Neural cell (in vitro differentiated cells): ENCODE results near the gene DGLUCY. TPM values are rescaled to one million over a fixed set of nuclear protein-coding genes. Genes with fewer than 3 reads are reported as not detected.
"Not testable (repeated sequence)": the region's sequence is repeated elsewhere in the genome, so short reads cannot be mapped to it uniquely, and the experiment has no call there.

Source experiments
- H2AFZ ChIP-seq: fragments of 200-600, 300-800 bp; sonication (generic), shearing (Covaris generic); 2 replicates; pipeline ENCODE4 v1.6.0; 2014; ENCODE audit warnings: low read depth, mild to moderate bottlenecking, antibody characterized with exemption, low read length, moderate library complexity
- H3F3A ChIP-seq: fragments of 200-600 bp; shearing (Covaris generic); 2 replicates; pipeline ENCODE4 v1.6.1; 2016; ENCODE audit warnings: mild to moderate bottlenecking, moderate library complexity, mixed read lengths, antibody characterized with exemption, low read length; ENCODE audit not compliant: insufficient read depth, poor library complexity, severe bottlenecking
- H3K27ac ChIP-seq: fragments of 200-600, 300-800 bp; sonication (generic), shearing (Covaris generic); 2 replicates; pipeline ENCODE4 v1.5.1; 2014; ENCODE audit warnings: mild to moderate bottlenecking, low read length, moderate library complexity
- H3K27me3 ChIP-seq: fragments of 300-800, 200-600 bp; sonication (generic), shearing (Covaris generic); 2 replicates; pipeline ENCODE4 v1.6.0; 2014; ENCODE audit warnings: mild to moderate bottlenecking, low read depth, low read length, moderate library complexity; ENCODE audit not compliant: insufficient read depth
- H3K36me3 ChIP-seq: fragments of 300-800, 200-600 bp; sonication (generic), shearing (Covaris generic); 2 replicates; pipeline ENCODE4 v1.5.1; 2014; ENCODE audit warnings: mild to moderate bottlenecking, antibody characterized with exemption, low read length, moderate library complexity; ENCODE audit not compliant: insufficient read depth
- H3K4me2 ChIP-seq: fragments of 300-800, 200-600 bp; sonication (generic), shearing (Covaris generic); 2 replicates; pipeline ENCODE4 v1.6.0; 2014; ENCODE audit warnings: mild to moderate bottlenecking, low read length
- H3K4me3 ChIP-seq: fragments of 300-800, 200-600 bp; sonication (generic), shearing (Covaris generic); 2 replicates; pipeline ENCODE4 v1.5.1; 2014; ENCODE audit warnings: mild to moderate bottlenecking, low read length, moderate library complexity
- H3K79me2 ChIP-seq: fragments of 200-600 bp; shearing (Covaris generic); replicated peaks from 2 replicates; pipeline ENCODE4 v1.6.0; 2014; ENCODE audit warnings: mild to moderate bottlenecking, low read length, moderate library complexity; ENCODE audit not compliant: insufficient read depth
- H3K9ac ChIP-seq: fragments of 300-800, 200-600 bp; sonication (generic), shearing (Covaris generic); 2 replicates; pipeline ENCODE4 v1.6.1; 2016; ENCODE audit warnings: mild to moderate bottlenecking, low read length, mixed read lengths
- H3K9me2 ChIP-seq: fragments of 200-600 bp; shearing (Covaris generic); 2 replicates; pipeline ENCODE4 v1.6.1; 2016; ENCODE audit warnings: mild to moderate bottlenecking, low read length, mixed read lengths; ENCODE audit not compliant: insufficient read depth
- H3K9me3 ChIP-seq: fragments of 200-600, 300-800 bp; sonication (generic), shearing (Covaris generic); 2 replicates; pipeline ENCODE4 v1.6.1; 2016; ENCODE audit warnings: mild to moderate bottlenecking, mixed run types, low read length, moderate library complexity, mixed read lengths
- H4K20me1 ChIP-seq: fragments of 200-600 bp; shearing (Covaris generic); 2 replicates; pipeline ENCODE4 v1.6.1; 2016; ENCODE audit warnings: mild to moderate bottlenecking, mixed run types; ENCODE audit not compliant: insufficient read depth
- EP300 ChIP-seq: fragments of 450-650 bp; conservative IDR thresholded peaks from 2 replicates; pipeline ENCODE4 v1.6.1; 2014; ENCODE audit warnings: antibody characterized with exemption, mild to moderate bottlenecking, moderate library complexity; ENCODE audit not compliant: poor library complexity, severe bottlenecking
- EZH2 ChIP-seq: fragments of 200-600, 300-800 bp; shearing (Covaris generic), sonication (generic); IDR thresholded peaks from 2 replicates; pipeline ENCODE4 v1.6.1; 2014; ENCODE audit warnings: antibody characterized with exemption, low read length, borderline replicate concordance, mild to moderate bottlenecking; ENCODE audit not compliant: insufficient read depth, poor library complexity, severe bottlenecking
- MXI1 ChIP-seq: fragments of 450-650 bp; conservative IDR thresholded peaks from 2 replicates; pipeline ENCODE4 v1.6.1; 2014; ENCODE audit warnings: antibody characterized with exemption, mild to moderate bottlenecking; ENCODE audit not compliant: poor library complexity, severe bottlenecking
- POLR2AphosphoS5 ChIP-seq: IDR thresholded peaks from 2 replicates; pipeline ENCODE4 v1.6.1; 2012
- RAD21 ChIP-seq: fragments of 450-650 bp; conservative IDR thresholded peaks from 2 replicates; pipeline ENCODE4 v1.6.1; 2014; ENCODE audit warnings: antibody characterized with exemption, mild to moderate bottlenecking, moderate library complexity
- SMC3 ChIP-seq: fragments of 450-650 bp; conservative IDR thresholded peaks from 2 replicates; pipeline ENCODE4 v1.6.1; 2014; ENCODE audit warnings: antibody characterized with exemption, mild to moderate bottlenecking, moderate library complexity; ENCODE audit not compliant: poor library complexity
- TAF1 ChIP-seq: IDR thresholded peaks from 2 replicates; pipeline ENCODE4 v1.6.1; 2012; ENCODE audit warnings: low read depth
- polyA plus RNA-seq: library from polyadenylated mRNA; depleted of rRNA; stranded (reverse); fragments of >200 nt; gene quantifications from 2 replicates; pipeline ENCODE4 v1.2.3, GENCODE V29; 2014
- TF ChIP-seq, protein P1 (sequence below): fragments of 450-650 bp; IDR thresholded peaks from 2 replicates; pipeline ENCODE4 v1.5.1; 2014; ENCODE audit warnings: antibody characterized with exemption, mild to moderate bottlenecking, moderate library complexity; ENCODE audit not compliant: poor library complexity, severe bottlenecking
- TF ChIP-seq, protein P2 (sequence below): IDR thresholded peaks from 2 replicates; pipeline ENCODE4 v1.6.1; 2012; ENCODE audit warnings: borderline replicate concordance

The DGLUCY gene
- polyA plus RNA-seq, 1 donor from 2014 or later, result 30.5 TPM

DNA sequence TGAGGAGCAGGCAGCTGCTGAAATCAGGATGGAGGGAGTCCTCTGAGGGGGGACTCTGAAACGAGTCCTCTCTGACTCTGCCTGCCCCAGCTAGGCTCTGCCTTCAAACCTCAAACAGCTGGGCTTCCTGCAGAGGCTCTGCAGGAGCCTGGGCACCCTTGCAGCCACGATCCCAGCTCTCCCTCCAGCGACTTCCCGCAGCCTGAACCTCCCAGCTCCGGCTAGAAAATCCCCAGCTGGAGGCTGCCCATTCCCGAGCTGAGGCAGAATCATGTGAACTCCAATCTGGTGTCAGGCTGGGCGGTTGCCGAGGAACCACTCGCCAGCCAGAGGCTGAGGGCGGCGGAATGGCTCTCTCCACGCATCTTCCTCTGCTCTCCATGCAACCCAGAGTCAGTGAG is 130.6 kb downstream of the DGLUCY start, which contains the start of gene GPR68:
Gene GPR68, minus strand, starts transcription at position 204 of the 401 bp plus-strand sequence. CDS start 9,654 bp downstream, outside the sequence.
- no peak within 1 kb of the TSS for H3K4me2 ChIP-seq
- no peaks in the 10 kb centered on the region for H3F3A ChIP-seq
- H3K9me2 ChIP-seq, result no peaks in the 10 kb centered on the region
- H3K4me3 ChIP-seq, result peak within 1 kb of the TSS; percentile 52
- H3K27ac ChIP-seq, result peak within 1 kb of the TSS; percentile 61
- TF ChIP-seq POLR2AphosphoS5 (peak; percentile 43), SMC3 (peak; percentile 35), EZH2 (no peak), TAF1 (peak; percentile 25), RAD21 (peak; percentile 28), EP300 (no peak), MXI1 (peak; percentile 26)
- TF ChIP-seq, protein P1, sequence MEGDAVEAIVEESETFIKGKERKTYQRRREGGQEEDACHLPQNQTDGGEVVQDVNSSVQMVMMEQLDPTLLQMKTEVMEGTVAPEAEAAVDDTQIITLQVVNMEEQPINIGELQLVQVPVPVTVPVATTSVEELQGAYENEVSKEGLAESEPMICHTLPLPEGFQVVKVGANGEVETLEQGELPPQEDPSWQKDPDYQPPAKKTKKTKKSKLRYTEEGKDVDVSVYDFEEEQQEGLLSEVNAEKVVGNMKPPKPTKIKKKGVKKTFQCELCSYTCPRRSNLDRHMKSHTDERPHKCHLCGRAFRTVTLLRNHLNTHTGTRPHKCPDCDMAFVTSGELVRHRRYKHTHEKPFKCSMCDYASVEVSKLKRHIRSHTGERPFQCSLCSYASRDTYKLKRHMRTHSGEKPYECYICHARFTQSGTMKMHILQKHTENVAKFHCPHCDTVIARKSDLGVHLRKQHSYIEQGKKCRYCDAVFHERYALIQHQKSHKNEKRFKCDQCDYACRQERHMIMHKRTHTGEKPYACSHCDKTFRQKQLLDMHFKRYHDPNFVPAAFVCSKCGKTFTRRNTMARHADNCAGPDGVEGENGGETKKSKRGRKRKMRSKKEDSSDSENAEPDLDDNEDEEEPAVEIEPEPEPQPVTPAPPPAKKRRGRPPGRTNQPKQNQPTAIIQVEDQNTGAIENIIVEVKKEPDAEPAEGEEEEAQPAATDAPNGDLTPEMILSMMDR, result no peak
- TF ChIP-seq, protein P2, sequence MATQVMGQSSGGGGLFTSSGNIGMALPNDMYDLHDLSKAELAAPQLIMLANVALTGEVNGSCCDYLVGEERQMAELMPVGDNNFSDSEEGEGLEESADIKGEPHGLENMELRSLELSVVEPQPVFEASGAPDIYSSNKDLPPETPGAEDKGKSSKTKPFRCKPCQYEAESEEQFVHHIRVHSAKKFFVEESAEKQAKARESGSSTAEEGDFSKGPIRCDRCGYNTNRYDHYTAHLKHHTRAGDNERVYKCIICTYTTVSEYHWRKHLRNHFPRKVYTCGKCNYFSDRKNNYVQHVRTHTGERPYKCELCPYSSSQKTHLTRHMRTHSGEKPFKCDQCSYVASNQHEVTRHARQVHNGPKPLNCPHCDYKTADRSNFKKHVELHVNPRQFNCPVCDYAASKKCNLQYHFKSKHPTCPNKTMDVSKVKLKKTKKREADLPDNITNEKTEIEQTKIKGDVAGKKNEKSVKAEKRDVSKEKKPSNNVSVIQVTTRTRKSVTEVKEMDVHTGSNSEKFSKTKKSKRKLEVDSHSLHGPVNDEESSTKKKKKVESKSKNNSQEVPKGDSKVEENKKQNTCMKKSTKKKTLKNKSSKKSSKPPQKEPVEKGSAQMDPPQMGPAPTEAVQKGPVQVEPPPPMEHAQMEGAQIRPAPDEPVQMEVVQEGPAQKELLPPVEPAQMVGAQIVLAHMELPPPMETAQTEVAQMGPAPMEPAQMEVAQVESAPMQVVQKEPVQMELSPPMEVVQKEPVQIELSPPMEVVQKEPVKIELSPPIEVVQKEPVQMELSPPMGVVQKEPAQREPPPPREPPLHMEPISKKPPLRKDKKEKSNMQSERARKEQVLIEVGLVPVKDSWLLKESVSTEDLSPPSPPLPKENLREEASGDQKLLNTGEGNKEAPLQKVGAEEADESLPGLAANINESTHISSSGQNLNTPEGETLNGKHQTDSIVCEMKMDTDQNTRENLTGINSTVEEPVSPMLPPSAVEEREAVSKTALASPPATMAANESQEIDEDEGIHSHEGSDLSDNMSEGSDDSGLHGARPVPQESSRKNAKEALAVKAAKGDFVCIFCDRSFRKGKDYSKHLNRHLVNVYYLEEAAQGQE, result no peak
- no peaks in the 10 kb centered on the region for H3K36me3 ChIP-seq
- no peaks in the 10 kb centered on the region for H3K27me3 ChIP-seq
- peak within 1 kb of the TSS; percentile 51 for H3K9ac ChIP-seq
- peak within 1 kb of the TSS; percentile 36 for H2AFZ ChIP-seq
- H3K9me3 ChIP-seq, result no peaks in the 10 kb centered on the region
- no peaks in the 10 kb centered on the region for H3K79me2 ChIP-seq
- H4K20me1 ChIP-seq, result no peaks in the 10 kb centered on the region

- H3K9me3 ChIP-seq, result no peaks in the 10 kb centered on the region
- peak overlapping the region; percentile 36 for H2AFZ ChIP-seq
- peak overlapping the region; percentile 51 for H3K9ac ChIP-seq
- H3K27me3 ChIP-seq, result no peaks in the 10 kb centered on the region
- peak overlapping the region; percentile 61 for H3K27ac ChIP-seq
- TF ChIP-seq TAF1 (no peak), POLR2AphosphoS5 (no peak), RAD21 (no peak), EP300 (no peak), EZH2 (no peak), SMC3 (no peak), MXI1 (no peak)
- TF ChIP-seq, protein P1, result no peak
- H3K4me3 ChIP-seq, result peak overlapping the region; percentile 52
- no peaks in the 10 kb centered on the region for H3F3A ChIP-seq
- no peaks in the 10 kb centered on the region for H3K36me3 ChIP-seq
- no peaks in the 10 kb centered on the region for H3K79me2 ChIP-seq
- no peaks in the 10 kb centered on the region for H4K20me1 ChIP-seq
- no peak overlapping the region for H3K4me2 ChIP-seq
- H3K9me2 ChIP-seq, result no peaks in the 10 kb centered on the region
These were observed 131.2 kb downstream of the DGLUCY start for GRCh38 chr14:91245029-91245428.

- not testable (repeated sequence) for H3K9me2 ChIP-seq, H3K9me3 ChIP-seq, H3K27ac ChIP-seq, H3K27me3 ChIP-seq, H3K9ac ChIP-seq, H2AFZ ChIP-seq, H3K4me3 ChIP-seq, H3K4me2 ChIP-seq, H3F3A ChIP-seq, H3K79me2 ChIP-seq, H4K20me1 ChIP-seq, H3K36me3 ChIP-seq
These were observed 131.7 kb downstream of the DGLUCY start for GRCh38 chr14:91245616-91246015.
